ENCODE data around the gene AKAP6. TPM values are rescaled to one million over a fixed set of nuclear protein-coding genes. Genes with fewer than 3 reads are reported as not detected.

Gene AKAP6
- total and polyA plus RNA-seq, 2 of the 8 experiments (the other 6 are each of a cell fraction or from before 2014, with no cell fraction given), result 0.09 to 0.89 TPM

- no peak for TF ChIP-seq RNF2 (IDR thresholded peaks at IDR 0.05; ENCODE audit: borderline replicate concordance, low read depth, low read length, missing control alignments, poor library complexity, severe bottlenecking)
These were observed 195.7 kb downstream of the AKAP6 start (continued) for GRCh38 chr14:32524609-32525375.
